ENCODE results near the gene FKBP5. TPM values are rescaled to one million over a fixed set of nuclear protein-coding genes. Genes with fewer than 3 reads are reported as not detected.
A peak's percentile ranks its signal among the peaks of the same experiment; 100 is the strongest.
"Not testable (repeated sequence)": the region's sequence is repeated elsewhere in the genome, so short reads cannot be mapped to it uniquely, and the experiment has no call there.

FKBP5 gene
- polyA plus RNA-seq, 1 donor from 2014 or later: 1.2 TPM

- H3K4me2 ChIP-seq (ENCODE audit: low read length); H3K9me2 ChIP-seq (ENCODE audit: insufficient read depth, low read length); H3F3A ChIP-seq (ENCODE audit: insufficient read depth, low read length, poor library complexity, severe bottlenecking); H4K20me1 ChIP-seq (ENCODE audit: insufficient read depth); H3K79me2 ChIP-seq (replicated peaks; ENCODE audit: insufficient read depth, low read length); H3K27ac ChIP-seq (ENCODE audit: low read length); H3K4me3 ChIP-seq (ENCODE audit: low read length); H3K9me3 ChIP-seq (ENCODE audit: low read length); H2AFZ ChIP-seq (ENCODE audit: low read depth, low read length); H3K9ac ChIP-seq (ENCODE audit: low read length); H3K36me3 ChIP-seq (ENCODE audit: insufficient read depth, low read length): not testable (repeated sequence)
- H3K27me3 ChIP-seq (ENCODE audit: insufficient read depth, low read depth, low read length): peaks cover 23% of the 10 kb centered on the region
Measured at GRCh38 chr6:35690006-35690405, 1.3 kb upstream of the FKBP5 start.

- H2AFZ ChIP-seq (ENCODE audit: low read depth, low read length): no peak overlapping the region
- peaks cover 23% of the 10 kb centered on the region for H3K27me3 ChIP-seq (ENCODE audit: insufficient read depth, low read depth, low read length)
- H3K36me3 ChIP-seq (ENCODE audit: insufficient read depth, low read length): no peaks in the 10 kb centered on the region
- peaks cover 3% of the 10 kb centered on the region for H3K79me2 ChIP-seq (replicated peaks; ENCODE audit: insufficient read depth, low read length)
- no peaks in the 10 kb centered on the region for H4K20me1 ChIP-seq (ENCODE audit: insufficient read depth)
- H3K4me2 ChIP-seq (ENCODE audit: low read length): peak overlapping the region; percentile 55
- no peaks in the 10 kb centered on the region for H3K9me2 ChIP-seq (ENCODE audit: insufficient read depth, low read length)
- no peaks in the 10 kb centered on the region for H3F3A ChIP-seq (ENCODE audit: insufficient read depth, low read length, poor library complexity, severe bottlenecking)
- TF ChIP-seq REST (IDR thresholded peaks at IDR 0.05; ENCODE audit: borderline replicate concordance) (peak; percentile 15), MXI1 (conservative IDR thresholded peaks at IDR 0.05; ENCODE audit: poor library complexity, severe bottlenecking) (no peak), RAD21 (conservative IDR thresholded peaks at IDR 0.05) (no peak), POLR2AphosphoS5 (IDR thresholded peaks at IDR 0.05) (peak; percentile 39)
- peak overlapping the region; percentile 26 for H3K9ac ChIP-seq (ENCODE audit: low read length)
- H3K9me3 ChIP-seq (ENCODE audit: low read length): no peaks in the 10 kb centered on the region
- H3K27ac ChIP-seq (ENCODE audit: low read length): no peak overlapping the region
- peak overlapping the region; percentile 66 for H3K4me3 ChIP-seq (ENCODE audit: low read length)
Measured at GRCh38 chr6:35687658-35688604, 784 bp downstream of the FKBP5 start.

GRCh38 chr6:35686873-35687555 lies 1.7 kb downstream of the FKBP5 start:
- TF ChIP-seq MXI1 (conservative IDR thresholded peaks at IDR 0.05; ENCODE audit: poor library complexity, severe bottlenecking) (no peak), EP300 (conservative IDR thresholded peaks at IDR 0.05; ENCODE audit: poor library complexity, severe bottlenecking) (no peak), SMC3 (conservative IDR thresholded peaks at IDR 0.05; ENCODE audit: poor library complexity) (no peak), RAD21 (conservative IDR thresholded peaks at IDR 0.05) (no peak), EZH2 (IDR thresholded peaks at IDR 0.05; ENCODE audit: borderline replicate concordance, insufficient read depth, low read length, poor library complexity, severe bottlenecking) (no peak), POLR2AphosphoS5 (IDR thresholded peaks at IDR 0.05) (no peak), CTCF (IDR thresholded peaks at IDR 0.05; ENCODE audit: poor library complexity, severe bottlenecking) (no peak), TAF1 (IDR thresholded peaks at IDR 0.05; ENCODE audit: low read depth) (no peak), REST (IDR thresholded peaks at IDR 0.05; ENCODE audit: borderline replicate concordance) (no peak)
- H3K79me2 ChIP-seq (replicated peaks; ENCODE audit: insufficient read depth, low read length): peaks cover 3% of the 10 kb centered on the region
- H3F3A ChIP-seq (ENCODE audit: insufficient read depth, low read length, poor library complexity, severe bottlenecking): no peaks in the 10 kb centered on the region
- H3K4me3 ChIP-seq (ENCODE audit: low read length): peak overlapping the region; percentile 66
- no peaks in the 10 kb centered on the region for H3K9me2 ChIP-seq (ENCODE audit: insufficient read depth, low read length)
- no peak overlapping the region for H3K9ac ChIP-seq (ENCODE audit: low read length)
- H3K27me3 ChIP-seq (ENCODE audit: insufficient read depth, low read depth, low read length): peaks cover 23% of the 10 kb centered on the region
- H2AFZ ChIP-seq (ENCODE audit: low read depth, low read length): no peak overlapping the region
- no peaks in the 10 kb centered on the region for H4K20me1 ChIP-seq (ENCODE audit: insufficient read depth)
- H3K36me3 ChIP-seq (ENCODE audit: insufficient read depth, low read length): no peaks in the 10 kb centered on the region
- H3K4me2 ChIP-seq (ENCODE audit: low read length): peak overlapping the region; percentile 55
- H3K9me3 ChIP-seq (ENCODE audit: low read length): no peaks in the 10 kb centered on the region
- H3K27ac ChIP-seq (ENCODE audit: low read length): no peak overlapping the region

Measured in neural cell (in vitro differentiated cells).